ENCODE data around the gene IFNA2. TPM values are rescaled to one million over a fixed set of nuclear protein-coding genes. Genes with fewer than 3 reads are reported as not detected.
A peak's percentile ranks its signal among the peaks of the same experiment; 100 is the strongest.

IFNA2 gene
- total RNA-seq, 3 donors from 2014 or later (not counting 1 experiment from before 2014, with no cell fraction given), result not detected

- peak within 1 kb of the TSS; percentile 93 for H3K27ac ChIP-seq (ENCODE audit: low read length)
- peak; percentile 87 to 91 (median 90) for ATAC-seq
- peaks cover 8% of the 10 kb centered on the region for H3K4me1 ChIP-seq (ENCODE audit: control insufficient read depth, insufficient read depth, low read length)
- H3K9me3 ChIP-seq (ENCODE audit: control insufficient read depth, insufficient read depth, low read length), result no peaks in the 10 kb centered on the region
- H3K27me3 Mint-ChIP-seq (ENCODE audit: low read depth in 2 of 2), result peaks cover 8 to 9% of the 10 kb centered on the region in 2 donors
- H3K27me3 ChIP-seq (ENCODE audit: control insufficient read depth, insufficient read depth, low read length), result no peaks in the 10 kb centered on the region
- peak within 1 kb of the TSS; percentile 91 for H3K27ac Mint-ChIP-seq
- under 1% methylated on average over 55 of the region's 55 CpGs for WGBS (ENCODE audit: insufficient coverage)
- H3K4me1 Mint-ChIP-seq, result peaks cover 45 to 48% of the 10 kb centered on the region in 2 donors
- peaks cover 4% of the 10 kb centered on the region for H3K36me3 ChIP-seq (ENCODE audit: control insufficient read depth, insufficient read depth, low read length)
- H3K4me3 Mint-ChIP-seq, result peak within 1 kb of the TSS; percentile 94
- no peaks in the 10 kb centered on the region for H3K36me3 Mint-ChIP-seq
- TF ChIP-seq CTCF (IDR thresholded peaks at IDR 0.05), result no peak
- H3K9me3 Mint-ChIP-seq, result no peaks in the 10 kb centered on the region
- intact Hi-C loops (cut with micrococcal nuclease), result loop anchor here (5.0 kb wide), 1 partner anchor 467 kb away; the partner anchor contains the start of gene MTAP
- peak; percentile 81 to 93 for DNase-seq
- H3K4me3 ChIP-seq (ENCODE audit: low read length), result peak within 1 kb of the TSS; percentile 74
Measured at GRCh38 chr9:21334701-21335632, 50.2 kb downstream of the IFNA2 start, which contains the start of gene KLHL9. TSS of gene KLHL9 (minus strand) at chr9:21335404. CDS start at chr9:21334859, 545 bp downstream.

Other genes starting within 250 kb of the IFNA2 start
- gene IFNW1, start 243.6 kb downstream of the IFNA2 start, total RNA-seq, result not detected
- not detected for gene IFNA21, start 218.7 kb downstream of the IFNA2 start, total RNA-seq
- gene IFNA4, start 197.8 kb downstream of the IFNA2 start, total RNA-seq, result not detected
- gene IFNA7, start 183.2 kb downstream of the IFNA2 start, total RNA-seq, result not detected
- gene IFNA10, start 178.3 kb downstream of the IFNA2 start, total RNA-seq, result not detected
- gene IFNA16, start 168.1 kb downstream of the IFNA2 start, total RNA-seq, result not detected
- gene IFNA17, start 157.2 kb downstream of the IFNA2 start, total RNA-seq, result not detected
- gene IFNA14, start 145.4 kb downstream of the IFNA2 start, total RNA-seq, result not detected
- not detected for gene IFNA5, start 80.1 kb downstream of the IFNA2 start, total RNA-seq
- 10 to 100 TPM; 13.5 to 17.2 (median 13.6) TPM for gene KLHL9, start 50.0 kb downstream of the IFNA2 start, total RNA-seq
- not detected for gene IFNA6, start 34.5 kb downstream of the IFNA2 start, total RNA-seq
- not detected for gene IFNA13, start 17.3 kb downstream of the IFNA2 start, total RNA-seq
- gene IFNA8, start 23.7 kb upstream of the IFNA2 start, total RNA-seq, result not detected
- gene IFNA1, start 55.0 kb upstream of the IFNA2 start, total RNA-seq, result not detected
- gene IFNE, start 96.9 kb upstream of the IFNA2 start, total RNA-seq, result not detected

All from natural killer cell (primary cell).